ENCODE measurements around the gene CTBP2. TPM values are rescaled to one million over a fixed set of nuclear protein-coding genes. Genes with fewer than 3 reads are reported as not detected.

The CTBP2 gene
- total RNA-seq, 1 experiment from 2014 or later: 212 TPM

DNA sequence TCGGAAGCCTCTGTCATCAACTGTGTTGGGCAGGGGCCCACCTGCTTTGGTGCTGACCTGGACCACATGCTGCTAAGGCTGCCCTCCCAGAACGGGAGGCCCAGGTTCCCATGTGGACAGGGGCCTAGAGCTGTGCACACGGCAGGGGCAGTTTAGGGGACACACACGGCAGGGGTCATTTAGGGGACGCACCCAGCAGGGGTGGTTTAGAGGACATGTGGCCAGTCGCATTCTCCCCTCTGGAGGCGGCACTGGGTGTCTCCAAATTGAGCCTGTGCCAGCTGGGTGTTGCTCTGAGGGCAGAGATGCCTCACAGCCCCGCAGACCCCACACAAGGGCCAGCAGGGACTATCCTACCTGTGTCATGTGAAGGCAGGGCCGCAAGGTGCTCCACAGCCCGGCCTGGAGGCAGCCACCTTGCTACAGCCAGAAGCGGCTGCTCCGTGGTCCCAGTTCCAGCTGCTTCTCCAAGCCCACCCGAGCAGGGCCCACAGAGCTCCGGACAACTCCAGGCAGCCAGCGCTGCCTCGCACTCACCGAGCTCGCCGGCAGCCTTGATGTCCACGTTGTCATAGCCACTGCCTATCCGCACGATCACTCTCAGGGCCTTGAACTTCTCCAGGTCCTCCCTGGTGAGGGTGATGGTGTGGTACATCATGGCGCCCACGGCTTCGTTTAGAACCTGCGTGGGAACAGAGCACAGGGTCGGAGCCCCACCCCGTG is 157.8 kb downstream of the CTBP2 start:
- Histone ChIP-seq H3K4me2 (ENCODE audit: insufficient read depth, insufficient read length, low read length) (no peak overlapping the region), H3T11ph (ENCODE audit: low read length) (no peak overlapping the region), H3K79me2 (ENCODE audit: insufficient read depth, low read length) (peaks cover 12% of the 10 kb centered on the region; the same call in 1 of the 2 replicates), H4K20me1 (ENCODE audit: control insufficient read depth, insufficient read depth, insufficient read length) (no peaks in the 10 kb centered on the region), H3K4ac (ENCODE audit: low read depth, low read length) (no peak overlapping the region), H3K4me1 (ENCODE audit: insufficient read depth, low read length) (no peaks in the 10 kb centered on the region), H2BK120ac (ENCODE audit: low read depth, low read length, poor library complexity, severe bottlenecking) (no peak overlapping the region), H3K27ac (ENCODE audit: insufficient read length, low read depth, low read length) (no peak overlapping the region), H3K23ac (ENCODE audit: insufficient read length, low read depth, low read length) (no peak overlapping the region), H4K91ac (ENCODE audit: insufficient read length, low read depth, low read length) (no peak overlapping the region), H3K9me3 (ENCODE audit: control insufficient read depth, low read depth, low read length) (no peaks in the 10 kb centered on the region), H2AK5ac (ENCODE audit: insufficient read length, low read length) (no peak overlapping the region), H2BK12ac (ENCODE audit: insufficient read length, low read depth, low read length) (no peak overlapping the region), H3K18ac (ENCODE audit: insufficient read length, low read depth, low read length) (no peak overlapping the region), H2BK5ac (ENCODE audit: insufficient read length, low read length) (no peak overlapping the region), H3K27me3 (ENCODE audit: insufficient read depth, low read length) (no peaks in the 10 kb centered on the region), H3K14ac (ENCODE audit: insufficient read depth, low read length) (no peak overlapping the region; the same call in 1 of the 2 replicates), H3K23me2 (ENCODE audit: insufficient read length, low read depth, low read length, poor library complexity, severe bottlenecking) (no peaks in the 10 kb centered on the region), H2BK15ac (ENCODE audit: low read depth, low read length) (no peak overlapping the region), H4K5ac (ENCODE audit: insufficient read length, low read depth, low read length) (no peak overlapping the region), H2AFZ (ENCODE audit: low read length) (no peak overlapping the region), H3K56ac (ENCODE audit: insufficient read length, low read depth, low read length) (no peak overlapping the region), H3K9ac (ENCODE audit: extremely low read depth, insufficient read length, low read length) (no peak overlapping the region), H3K79me1 (ENCODE audit: insufficient read depth, low read depth, low read length, poor library complexity, severe bottlenecking) (peaks cover 5% of the 10 kb centered on the region), H4K8ac (replicated peaks; ENCODE audit: insufficient read length, low read depth, low read length) (no peak overlapping the region), H2BK20ac (ENCODE audit: low read depth, low read length, poor library complexity, severe bottlenecking) (no peak overlapping the region)
- Mint-ChIP-seq H3K4me1 (peaks cover 4 to 11% of the 10 kb centered on the region in 2 experiments; a peak in 2 of 4 replicates), H3K27me3 (ENCODE audit: low read depth) (no peaks in the 10 kb centered on the region; the same call in 1 of the 2 replicates), H3K36me3 (ENCODE audit: insufficient read depth in 1 of 3, low read depth in 3 of 3) (peaks cover 49 to 86% (median 70%) of the 10 kb centered on the region in 3 experiments), H3K27ac (peak overlapping the region; percentile 68 to 81 (median 80); a peak in 2 of 7 replicates), H3K9me3 (no peaks in the 10 kb centered on the region), H3K4me3 (no peak overlapping the region)
- TF ChIP-seq, protein P1, sequence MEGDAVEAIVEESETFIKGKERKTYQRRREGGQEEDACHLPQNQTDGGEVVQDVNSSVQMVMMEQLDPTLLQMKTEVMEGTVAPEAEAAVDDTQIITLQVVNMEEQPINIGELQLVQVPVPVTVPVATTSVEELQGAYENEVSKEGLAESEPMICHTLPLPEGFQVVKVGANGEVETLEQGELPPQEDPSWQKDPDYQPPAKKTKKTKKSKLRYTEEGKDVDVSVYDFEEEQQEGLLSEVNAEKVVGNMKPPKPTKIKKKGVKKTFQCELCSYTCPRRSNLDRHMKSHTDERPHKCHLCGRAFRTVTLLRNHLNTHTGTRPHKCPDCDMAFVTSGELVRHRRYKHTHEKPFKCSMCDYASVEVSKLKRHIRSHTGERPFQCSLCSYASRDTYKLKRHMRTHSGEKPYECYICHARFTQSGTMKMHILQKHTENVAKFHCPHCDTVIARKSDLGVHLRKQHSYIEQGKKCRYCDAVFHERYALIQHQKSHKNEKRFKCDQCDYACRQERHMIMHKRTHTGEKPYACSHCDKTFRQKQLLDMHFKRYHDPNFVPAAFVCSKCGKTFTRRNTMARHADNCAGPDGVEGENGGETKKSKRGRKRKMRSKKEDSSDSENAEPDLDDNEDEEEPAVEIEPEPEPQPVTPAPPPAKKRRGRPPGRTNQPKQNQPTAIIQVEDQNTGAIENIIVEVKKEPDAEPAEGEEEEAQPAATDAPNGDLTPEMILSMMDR (conservative IDR thresholded peaks at IDR 0.05): no peak
- WGBS (ENCODE audit: extremely low coverage, insufficient read length, low lambda C conversion rate): no CpG with 5 or more reads among the region's 28 CpGs
- DNase-seq: no peak
